ENCODE measurements around the gene MCOLN2. TPM values are rescaled to one million over a fixed set of nuclear protein-coding genes. Genes with fewer than 3 reads are reported as not detected.

MCOLN2 gene
- total RNA-seq, 1 donor from 2014 or later, result 10.1 TPM

GRCh38 chr1:84968865-84969264 lies 28.0 kb downstream of the MCOLN2 start:
- intact Hi-C loops (cut with DNase I), result no loop called here
- Histone ChIP-seq H3K27me3 (no peaks in the 10 kb centered on the region), H3K9me3 (no peaks in the 10 kb centered on the region), H3K4me3 (no peak overlapping the region), H3K36me3 (no peaks in the 10 kb centered on the region), H3K27ac (no peak overlapping the region), H3K4me1 (no peaks in the 10 kb centered on the region)
- TF ChIP-seq CTCF (IDR thresholded peaks at IDR 0.05), result no peak
- no peak for ATAC-seq
- no peak for DNase-seq

- Histone ChIP-seq H3K9me3 (no peaks in the 10 kb centered on the region), H3K27ac (no peak overlapping the region), H3K4me3 (no peak overlapping the region), H3K36me3 (no peaks in the 10 kb centered on the region), H3K4me1 (no peaks in the 10 kb centered on the region), H3K27me3 (no peaks in the 10 kb centered on the region)
- intact Hi-C loops (cut with DNase I), result no loop called here
- no peak for TF ChIP-seq CTCF (IDR thresholded peaks at IDR 0.05)
- ATAC-seq, result no peak
- DNase-seq, result no peak
Observed at GRCh38 chr1:84968101-84968500, 28.8 kb downstream of the MCOLN2 start.

- TF ChIP-seq CTCF (IDR thresholded peaks at IDR 0.05), result no peak
- Histone ChIP-seq H3K27ac (no peak overlapping the region), H3K9me3 (no peaks in the 10 kb centered on the region), H3K36me3 (no peaks in the 10 kb centered on the region), H3K4me1 (no peaks in the 10 kb centered on the region), H3K27me3 (no peaks in the 10 kb centered on the region), H3K4me3 (no peak overlapping the region)
- ATAC-seq (no peak), DNase-seq (no peak)
- intact Hi-C loops (cut with DNase I), result no loop called here
Observed at GRCh38 chr1:84967666-84968065, 29.2 kb downstream of the MCOLN2 start.

- intact Hi-C loops (cut with DNase I), result no loop called here
- Histone ChIP-seq H3K4me3 (no peak overlapping the region), H3K4me1 (peaks cover 12% of the 10 kb centered on the region), H3K27me3 (no peaks in the 10 kb centered on the region), H3K36me3 (no peaks in the 10 kb centered on the region), H3K9me3 (no peaks in the 10 kb centered on the region), H3K27ac (no peak overlapping the region)
- no peak for TF ChIP-seq CTCF (IDR thresholded peaks at IDR 0.05)
- no peak for ATAC-seq
- no peak for DNase-seq
Observed at GRCh38 chr1:84963021-84963420, 33.9 kb downstream of the MCOLN2 start.

- ATAC-seq (no peak), DNase-seq (no peak)
- Histone ChIP-seq H3K27ac (peak overlapping the region; percentile 25), H3K9me3 (no peaks in the 10 kb centered on the region), H3K4me1 (peaks cover 12% of the 10 kb centered on the region), H3K27me3 (no peaks in the 10 kb centered on the region), H3K36me3 (no peaks in the 10 kb centered on the region), H3K4me3 (no peak overlapping the region)
- TF ChIP-seq CTCF (IDR thresholded peaks at IDR 0.05), result no peak
- intact Hi-C loops (cut with DNase I), result no loop called here
Observed at GRCh38 chr1:84961316-84961715, 35.6 kb downstream of the MCOLN2 start.

GRCh38 chr1:84960371-84960770 lies 36.5 kb downstream of the MCOLN2 start:
- ATAC-seq, result peak; percentile 58
- intact Hi-C loops (cut with DNase I), result no loop called here

More at GRCh38 chr1:84960371-84960770, 36.5 kb downstream of the MCOLN2 start:
- H3K27me3 ChIP-seq, result no peaks in the 10 kb centered on the region
- DNase-seq, result no peak
- H3K9me3 ChIP-seq, result no peaks in the 10 kb centered on the region
- no peak overlapping the region for H3K4me3 ChIP-seq
- no peaks in the 10 kb centered on the region for H3K36me3 ChIP-seq
- peaks cover 12% of the 10 kb centered on the region for H3K4me1 ChIP-seq
- TF ChIP-seq CTCF (IDR thresholded peaks at IDR 0.05), result no peak
- no peak overlapping the region for H3K27ac ChIP-seq

Measured in upper lobe of right lung (tissue), 1 donor.